Chondrocyte (in vitro differentiated cells): ENCODE results near the gene TTLL5. TPM values are rescaled to one million over a fixed set of nuclear protein-coding genes. Genes with fewer than 3 reads are reported as not detected.

Experiments
- DNase-seq: peaks from one replicate; pipeline ENCODE4 v3.0.0; 2021; ENCODE audit warnings: mixed read lengths, low spot score
- H3K27ac Mint-ChIP-seq: one replicate; pipeline ENCODE4 v1.8.0; 2021; ENCODE audit warnings: mild to moderate bottlenecking, moderate library complexity, mixed read lengths; ENCODE audit not compliant: unreplicated experiment
- H3K27me3 Mint-ChIP-seq: 2 replicates; pipeline ENCODE4 v1.8.0; 2021; ENCODE audit warnings: low read depth, mixed read lengths
- H3K36me3 Mint-ChIP-seq: 2 replicates; pipeline ENCODE4 v1.8.0; 2021; ENCODE audit warnings: low read depth, mixed read lengths
- H3K4me1 Mint-ChIP-seq: 2 replicates; pipeline ENCODE4 v1.8.0; 2021; ENCODE audit warnings: low read depth, mild to moderate bottlenecking, mixed read lengths
- H3K4me3 Mint-ChIP-seq: one replicate; pipeline ENCODE4 v1.8.0; 2021; ENCODE audit warnings: mild to moderate bottlenecking, moderate library complexity, mixed read lengths; ENCODE audit not compliant: unreplicated experiment
- H3K9me3 Mint-ChIP-seq: 2 replicates; pipeline ENCODE4 v1.8.0; 2021; ENCODE audit warnings: low read depth, mixed read lengths
- CTCF ChIP-seq: fragments of 200-600 bp; sonication (generic); IDR thresholded peaks from 2 replicates; pipeline ENCODE4 v1.5.0; 2021; ENCODE audit warnings: antibody characterized with exemption, mild to moderate bottlenecking, moderate library complexity
- total RNA-seq: library from RNA; stranded (reverse); gene quantifications from 3 replicates; pipeline ENCODE4 v1.2.1, GENCODE V29; 2021

The TTLL5 gene
- total RNA-seq, 1 donor from 2014 or later, result 22.1 TPM

GRCh38 chr14:75714991-75715390, 53.9 kb downstream of the TTLL5 start:
- no peak for TF ChIP-seq CTCF
- H3K27me3 Mint-ChIP-seq, result no peaks in the 10 kb centered on the region
- peaks cover 4% of the 10 kb centered on the region for H3K36me3 Mint-ChIP-seq
- no peak overlapping the region for H3K27ac Mint-ChIP-seq
- H3K4me3 Mint-ChIP-seq, result no peak overlapping the region
- no peaks in the 10 kb centered on the region for H3K9me3 Mint-ChIP-seq
- peaks cover 55% of the 10 kb centered on the region for H3K4me1 Mint-ChIP-seq
- DNase-seq, result no peak

GRCh38 chr14:75715926-75716780, 55.1 kb downstream of the TTLL5 start:
- H3K36me3 Mint-ChIP-seq, result peaks cover 5% of the 10 kb centered on the region
- peak overlapping the region; percentile 41 for H3K27ac Mint-ChIP-seq
- TF ChIP-seq CTCF, result no peak
- H3K9me3 Mint-ChIP-seq, result no peaks in the 10 kb centered on the region
- no peak overlapping the region for H3K4me3 Mint-ChIP-seq
- H3K4me1 Mint-ChIP-seq, result peaks cover 64% of the 10 kb centered on the region
- DNase-seq, result no peak
- H3K27me3 Mint-ChIP-seq, result no peaks in the 10 kb centered on the region

- H3K9me3 Mint-ChIP-seq, result no peaks in the 10 kb centered on the region
- H3K4me3 Mint-ChIP-seq, result no peak overlapping the region
- peaks cover 51% of the 10 kb centered on the region for H3K4me1 Mint-ChIP-seq
- peaks cover 11% of the 10 kb centered on the region for H3K36me3 Mint-ChIP-seq
- no peak overlapping the region for H3K27ac Mint-ChIP-seq
- H3K27me3 Mint-ChIP-seq, result no peaks in the 10 kb centered on the region
- TF ChIP-seq CTCF, result no peak
- no peak for DNase-seq
These were observed 56.7 kb downstream of the TTLL5 start for GRCh38 chr14:75717729-75718128.

GRCh38 chr14:75718199-75718598, 57.2 kb downstream of the TTLL5 start:
- Mint-ChIP-seq H3K27me3 (no peaks in the 10 kb centered on the region), H3K9me3 (no peaks in the 10 kb centered on the region), H3K36me3 (peaks cover 14% of the 10 kb centered on the region), H3K27ac (no peak overlapping the region), H3K4me3 (no peak overlapping the region), H3K4me1 (peaks cover 47% of the 10 kb centered on the region)
- DNase-seq, result no peak
- no peak for TF ChIP-seq CTCF

- Mint-ChIP-seq H3K4me1 (peaks cover 51% of the 10 kb centered on the region), H3K27me3 (no peaks in the 10 kb centered on the region), H3K27ac (peak overlapping the region; percentile 99), H3K9me3 (no peaks in the 10 kb centered on the region), H3K36me3 (peaks cover 14% of the 10 kb centered on the region), H3K4me3 (no peak overlapping the region)
- DNase-seq, result no peak
- no peak for TF ChIP-seq CTCF
These were observed 59.1 kb downstream of the TTLL5 start for GRCh38 chr14:75720116-75720515.
